ENCODE data around the gene C4orf54. TPM values are rescaled to one million over a fixed set of nuclear protein-coding genes. Genes with fewer than 3 reads are reported as not detected.

C4orf54 gene
- total RNA-seq, 1 experiment from 2014 or later: 0.29 TPM

GRCh38 chr4:99624141-99624719, 33.4 kb downstream of the C4orf54 start:
- no peak for DNase-seq (ENCODE audit: low read depth)

DNA sequence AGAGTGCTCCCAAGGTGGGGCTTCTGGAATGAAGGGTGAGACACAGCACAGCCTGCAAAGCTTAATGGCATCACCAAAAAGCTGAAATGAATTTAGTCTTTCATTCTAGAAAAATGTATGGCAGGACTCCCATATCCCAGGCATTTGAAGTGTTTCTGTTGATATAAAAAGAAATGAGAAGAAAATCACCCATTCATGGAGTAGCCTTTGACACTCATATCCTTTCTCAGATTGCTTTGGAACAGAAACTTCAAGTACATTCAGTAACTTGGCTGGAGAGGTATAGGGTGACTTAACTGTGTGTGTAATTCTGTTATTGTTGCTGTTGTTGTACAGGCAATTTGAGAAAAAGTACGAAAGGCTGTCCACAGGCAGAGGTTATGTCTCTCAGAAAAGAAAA, 35.3 kb downstream of the C4orf54 start:
- DNase-seq (ENCODE audit: low read depth): no peak

- DNase-seq (ENCODE audit: low read depth): no peak
Measured at GRCh38 chr4:99617374-99617773, 40.3 kb downstream of the C4orf54 start.

DNA sequence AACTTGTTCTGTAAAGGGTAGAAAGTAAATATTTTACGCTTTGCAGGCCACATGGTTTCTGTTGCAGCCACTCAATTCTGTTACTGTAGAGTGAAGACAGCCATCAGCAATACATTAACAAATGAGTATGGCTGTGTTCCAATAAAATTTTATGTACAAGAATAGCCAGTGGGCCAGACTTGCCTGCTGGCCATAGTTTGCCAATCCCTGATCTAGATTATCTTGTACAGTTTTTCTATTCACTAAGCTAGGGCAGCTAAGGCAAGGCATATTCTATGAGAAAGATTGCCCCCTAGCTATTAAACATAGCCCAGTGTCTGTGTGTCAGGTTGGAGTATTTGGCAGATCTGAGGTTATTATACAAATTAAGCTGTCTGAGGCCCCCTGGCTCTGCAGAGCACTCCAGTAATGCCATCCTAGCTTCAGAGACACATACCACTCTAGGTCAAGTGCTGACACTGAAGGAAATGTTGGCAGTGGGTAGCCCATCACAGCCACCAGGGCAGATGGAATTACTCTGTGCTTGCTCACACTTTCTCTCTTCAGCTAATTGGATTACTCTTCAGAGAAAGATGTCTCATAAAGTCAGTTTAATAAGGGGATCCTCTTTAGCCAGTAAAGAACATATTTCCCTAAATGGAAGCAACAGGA, 42.3 kb downstream of the C4orf54 start:
- DNase-seq (ENCODE audit: low read depth): no peak

DNA sequence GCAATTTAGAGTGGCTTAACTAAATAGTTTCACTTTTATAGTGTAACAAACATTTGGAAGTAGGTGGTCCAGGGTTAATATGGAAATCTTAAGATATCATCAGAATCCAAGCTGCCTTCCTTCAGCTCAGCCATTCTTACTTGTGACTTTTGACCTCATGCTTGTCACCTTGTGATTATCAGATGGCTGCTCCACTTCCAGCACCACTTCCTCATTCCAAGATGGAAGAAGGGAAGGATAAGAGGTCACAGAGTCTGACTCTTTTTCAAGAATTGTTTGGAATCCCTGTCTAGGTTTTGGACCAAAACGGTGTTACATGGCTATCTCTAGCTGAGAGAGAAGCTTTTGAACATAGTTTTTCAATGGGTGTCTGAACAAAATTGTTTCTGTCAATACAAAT, 43.1 kb downstream of the C4orf54 start:
- no peak for DNase-seq (ENCODE audit: low read depth)

DNA sequence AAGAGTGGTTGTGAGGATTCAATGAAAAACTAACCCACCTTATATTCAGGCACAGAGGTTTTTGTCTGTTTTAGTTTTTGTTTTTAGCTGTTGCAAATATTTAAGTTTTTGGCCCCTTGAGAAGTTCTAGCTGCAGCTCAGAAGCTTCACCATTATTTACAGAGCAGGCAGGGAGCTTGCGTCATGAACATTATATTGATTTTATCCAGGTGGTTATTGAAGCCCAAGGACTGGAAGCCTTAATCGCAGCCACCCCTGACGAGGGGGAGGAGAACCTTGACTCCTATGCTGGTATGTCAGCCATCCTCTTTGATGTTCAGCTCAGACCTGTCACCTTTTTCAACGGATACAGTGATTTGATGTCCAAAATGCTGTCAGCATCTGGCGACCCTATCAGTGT, 44.9 kb downstream of the C4orf54 start:
- no peak for DNase-seq (ENCODE audit: low read depth)

- DNase-seq (ENCODE audit: low read depth): no peak
Measured at GRCh38 chr4:99612281-99612680, 45.3 kb downstream of the C4orf54 start.

GRCh38 chr4:99610605-99611175, 46.9 kb downstream of the C4orf54 start:
- no peak for DNase-seq (ENCODE audit: low read depth)

GRCh38 chr4:99608417-99608816, 49.2 kb downstream of the C4orf54 start:
- no peak for DNase-seq (ENCODE audit: low read depth)

Other genes with a start within 250 kb of the C4orf54 start
- not detected in 2 replicates for gene ADH7, start 222.5 kb downstream of the C4orf54 start, total RNA-seq (2014; rRNA removed)
- gene C4orf17, start 146.8 kb downstream of the C4orf54 start, total RNA-seq (2014; rRNA removed): not detected in 2 replicates
- 6.0 and 9.6 TPM in 2 replicates for gene TRMT10A, start 93.8 kb downstream of the C4orf54 start, total RNA-seq (2014; rRNA removed)
- 0.06 TPM in 1 of 2 replicates, not detected in the other for gene MTTP, start 83.0 kb downstream of the C4orf54 start, total RNA-seq (2014; rRNA removed)
- gene DAPP1, start 159.0 kb upstream of the C4orf54 start, total RNA-seq (2014; rRNA removed): not detected in 2 replicates
- 36.4 and 51.8 TPM in 2 replicates for gene LAMTOR3, start 236.6 kb upstream of the C4orf54 start, total RNA-seq (2014; rRNA removed)